ENCODE measurements around the gene SFT2D1. TPM values are rescaled to one million over a fixed set of nuclear protein-coding genes. Genes with fewer than 3 reads are reported as not detected.

The SFT2D1 gene
- total RNA-seq, 1 experiment from 2014 or later = 40.2 TPM

- H2AFZ ChIP-seq (ENCODE audit: low read length) = no peak overlapping the region
- H4K20me1 ChIP-seq (ENCODE audit: control insufficient read depth, insufficient read depth, insufficient read length) = no peaks in the 10 kb centered on the region
- no peaks in the 10 kb centered on the region; the same call in 1 of the 2 replicates for H3K4me1 ChIP-seq (ENCODE audit: insufficient read depth, low read length)
- H2BK12ac ChIP-seq (ENCODE audit: insufficient read length, low read depth, low read length) = no peak overlapping the region
- H3K27me3 Mint-ChIP-seq (ENCODE audit: low read depth) = no peaks in the 10 kb centered on the region
- DNase-seq = no peak
- no peak overlapping the region for H2AK5ac ChIP-seq (ENCODE audit: insufficient read length, low read length)
- H3K23me2 ChIP-seq (ENCODE audit: insufficient read length, low read depth, low read length, poor library complexity, severe bottlenecking) = peaks cover 4% of the 10 kb centered on the region
- no peak overlapping the region for H3T11ph ChIP-seq (ENCODE audit: low read length)
- H3K4me2 ChIP-seq (ENCODE audit: insufficient read depth, insufficient read length, low read length) = no peak overlapping the region
- no peak overlapping the region for H4K91ac ChIP-seq (ENCODE audit: insufficient read length, low read depth, low read length)
- TF ChIP-seq, protein P1, sequence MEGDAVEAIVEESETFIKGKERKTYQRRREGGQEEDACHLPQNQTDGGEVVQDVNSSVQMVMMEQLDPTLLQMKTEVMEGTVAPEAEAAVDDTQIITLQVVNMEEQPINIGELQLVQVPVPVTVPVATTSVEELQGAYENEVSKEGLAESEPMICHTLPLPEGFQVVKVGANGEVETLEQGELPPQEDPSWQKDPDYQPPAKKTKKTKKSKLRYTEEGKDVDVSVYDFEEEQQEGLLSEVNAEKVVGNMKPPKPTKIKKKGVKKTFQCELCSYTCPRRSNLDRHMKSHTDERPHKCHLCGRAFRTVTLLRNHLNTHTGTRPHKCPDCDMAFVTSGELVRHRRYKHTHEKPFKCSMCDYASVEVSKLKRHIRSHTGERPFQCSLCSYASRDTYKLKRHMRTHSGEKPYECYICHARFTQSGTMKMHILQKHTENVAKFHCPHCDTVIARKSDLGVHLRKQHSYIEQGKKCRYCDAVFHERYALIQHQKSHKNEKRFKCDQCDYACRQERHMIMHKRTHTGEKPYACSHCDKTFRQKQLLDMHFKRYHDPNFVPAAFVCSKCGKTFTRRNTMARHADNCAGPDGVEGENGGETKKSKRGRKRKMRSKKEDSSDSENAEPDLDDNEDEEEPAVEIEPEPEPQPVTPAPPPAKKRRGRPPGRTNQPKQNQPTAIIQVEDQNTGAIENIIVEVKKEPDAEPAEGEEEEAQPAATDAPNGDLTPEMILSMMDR (conservative IDR thresholded peaks at IDR 0.05) = no peak
- H3K4me1 Mint-ChIP-seq = peaks cover 18 to 24% of the 10 kb centered on the region in 2 experiments
- no CpG with 5 or more reads among the region's 3 CpGs for WGBS (ENCODE audit: extremely low coverage, insufficient read length, low lambda C conversion rate)
- no peak overlapping the region for H3K9ac ChIP-seq (ENCODE audit: extremely low read depth, insufficient read length, low read length)
- peaks cover 14 to 40% (median 19%) of the 10 kb centered on the region in 3 experiments for H3K36me3 Mint-ChIP-seq (ENCODE audit: insufficient read depth in 1 of 3, low read depth in 3 of 3)
- no peak overlapping the region for H2BK5ac ChIP-seq (ENCODE audit: insufficient read length, low read length)
- H2BK20ac ChIP-seq (ENCODE audit: low read depth, low read length, poor library complexity, severe bottlenecking) = no peak overlapping the region
- H3K23ac ChIP-seq (ENCODE audit: insufficient read length, low read depth, low read length) = no peak overlapping the region
- H3K9me3 Mint-ChIP-seq = no peaks in the 10 kb centered on the region; a peak in 1 of 5 replicates
- H3K18ac ChIP-seq (ENCODE audit: insufficient read length, low read depth, low read length) = no peak overlapping the region
- no peak overlapping the region for H2BK120ac ChIP-seq (ENCODE audit: low read depth, low read length, poor library complexity, severe bottlenecking)
- H3K27ac ChIP-seq (ENCODE audit: insufficient read length, low read depth, low read length) = no peak overlapping the region
- H2BK15ac ChIP-seq (ENCODE audit: low read depth, low read length) = no peak overlapping the region
- no peak overlapping the region for H3K27ac Mint-ChIP-seq
- H3K27me3 ChIP-seq (ENCODE audit: insufficient read depth, low read length) = no peaks in the 10 kb centered on the region
- H3K14ac ChIP-seq (ENCODE audit: insufficient read depth, low read length) = no peak overlapping the region
- peaks cover 31% of the 10 kb centered on the region for H3K79me1 ChIP-seq (ENCODE audit: insufficient read depth, low read depth, low read length, poor library complexity, severe bottlenecking)
- no peak overlapping the region for H4K8ac ChIP-seq (replicated peaks; ENCODE audit: insufficient read length, low read depth, low read length)
- H4K5ac ChIP-seq (ENCODE audit: insufficient read length, low read depth, low read length) = no peak overlapping the region
- no peak overlapping the region for H3K4ac ChIP-seq (ENCODE audit: low read depth, low read length)
- H3K56ac ChIP-seq (ENCODE audit: insufficient read length, low read depth, low read length) = no peak overlapping the region
- H3K79me2 ChIP-seq (ENCODE audit: insufficient read depth, low read length) = peaks cover 59% of the 10 kb centered on the region
- no peak overlapping the region for H3K4me3 Mint-ChIP-seq
- H3K9me3 ChIP-seq (ENCODE audit: control insufficient read depth, low read depth, low read length) = no peaks in the 10 kb centered on the region
Measured at GRCh38 chr6:166336847-166337246, 5.5 kb downstream of the SFT2D1 start.
